SIG-M5 (cell line): ENCODE measurements around the gene PI4K2A.
A peak's percentile ranks its signal among the peaks of the same experiment; 100 is the strongest.

Experiments used
- DNase-seq: peaks from one replicate; lab custom pipeline; 2025; lab: John Stamatoyannopoulos, UW

PI4K2A gene

GRCh38 chr10:97707134-97707861 is 66.8 kb downstream of the PI4K2A start:
- no peak for DNase-seq

- no peak for DNase-seq
These were observed 67.7 kb downstream of the PI4K2A start for GRCh38 chr10:97708167-97708566.

- DNase-seq = no peak
These were observed 68.8 kb downstream of the PI4K2A start for GRCh38 chr10:97708976-97709946.

DNA sequence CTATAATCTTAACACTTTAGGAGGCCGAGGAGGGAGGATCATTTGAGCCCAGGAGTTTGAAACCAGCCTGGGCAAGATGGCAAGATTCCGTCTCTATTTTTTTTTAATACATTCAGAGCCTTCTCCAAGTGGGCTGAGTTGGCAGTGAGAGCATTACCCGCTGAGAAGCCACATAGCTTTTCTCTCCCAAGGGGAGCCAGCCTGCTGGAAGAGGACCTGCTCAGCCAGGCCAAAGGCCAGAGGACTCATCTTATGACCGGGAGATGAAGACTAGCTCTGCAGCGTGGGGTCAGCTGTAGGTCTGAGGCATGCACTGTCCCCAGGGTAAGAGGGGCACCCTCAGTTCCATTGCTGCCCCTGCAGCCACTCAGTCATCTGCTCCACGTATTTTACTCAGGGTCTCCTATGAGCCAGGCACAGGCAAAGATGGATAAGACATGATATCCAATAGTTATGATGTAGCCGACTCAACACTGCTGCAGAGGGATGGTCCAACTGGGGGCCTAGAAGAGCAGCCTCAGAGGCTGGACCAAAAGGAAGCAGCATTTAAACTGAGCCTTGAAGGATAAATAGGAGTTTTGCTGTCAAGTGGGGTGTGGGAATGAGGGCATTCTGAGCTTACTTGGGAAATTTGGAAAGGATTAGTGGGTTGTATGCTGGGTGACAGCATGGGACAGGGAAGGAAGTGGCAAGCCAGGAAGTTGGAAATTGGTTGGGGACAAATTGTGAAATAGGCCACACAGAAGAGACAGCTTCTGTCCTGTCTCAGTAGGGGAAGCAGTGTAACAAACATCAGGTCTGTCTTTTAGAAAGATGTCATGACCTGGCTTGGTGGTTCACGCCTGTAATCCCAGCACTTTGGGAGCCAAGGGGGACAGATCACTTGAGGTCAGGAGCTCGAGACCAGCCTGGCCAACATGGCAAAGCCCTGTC is 71.4 kb downstream of the PI4K2A start:
- no peak for DNase-seq

- no peak for DNase-seq
These were observed 72.9 kb downstream of the PI4K2A start, which contains the start of gene MARVELD1 for GRCh38 chr10:97713339-97713825. TSS of gene MARVELD1 (plus strand) at chr10:97713730. CDS start at chr10:97713877, 147 bp downstream.

- DNase-seq = no peak
These were observed 73.4 kb downstream of the PI4K2A start for GRCh38 chr10:97713826-97714400.

GRCh38 chr10:97714401-97715258 is 74.2 kb downstream of the PI4K2A start:
- DNase-seq = peak; percentile 54

GRCh38 chr10:97715259-97715874 is 74.9 kb downstream of the PI4K2A start:
- DNase-seq = no peak

DNA sequence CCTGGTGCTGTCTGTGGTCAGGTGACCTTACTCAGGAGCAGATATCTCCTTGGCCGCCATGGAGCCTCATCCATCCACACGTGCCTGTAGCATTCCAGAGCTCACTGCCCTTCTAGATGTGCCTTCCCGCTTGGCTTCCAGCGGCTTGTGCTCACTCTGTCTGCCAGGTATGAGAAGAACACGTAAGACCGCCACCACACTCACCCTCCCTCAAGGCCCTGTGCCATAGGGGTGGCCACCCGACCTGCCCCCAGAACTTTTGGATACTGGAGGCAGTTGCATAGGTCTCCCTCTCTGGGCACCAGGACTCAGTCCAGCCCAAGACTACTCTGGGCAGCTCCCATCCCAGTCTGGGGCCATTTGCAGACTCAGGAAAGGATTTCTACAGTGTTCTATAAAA is 77.2 kb downstream of the PI4K2A start:
- DNase-seq = no peak

DNA sequence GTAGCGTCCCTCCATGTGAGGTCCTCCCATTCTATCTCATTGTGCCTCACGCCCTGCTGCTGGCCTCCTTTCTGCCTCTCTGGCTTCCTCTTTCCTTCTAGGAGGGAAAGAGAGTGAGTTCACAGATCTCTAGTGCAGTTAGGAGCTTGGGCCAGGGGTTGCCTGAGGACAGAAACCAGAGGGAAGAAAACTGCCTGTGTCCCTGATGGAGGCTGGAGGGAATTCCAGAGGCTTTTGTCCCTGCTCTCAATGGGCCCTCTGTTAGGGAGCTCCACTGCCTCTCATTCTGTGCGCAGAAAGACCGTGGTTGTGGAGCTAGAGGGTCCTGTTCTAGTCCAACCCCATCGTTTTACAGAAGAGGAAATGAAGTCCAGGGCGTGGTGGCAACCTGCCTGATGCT is 77.7 kb downstream of the PI4K2A start:
- DNase-seq = no peak

GRCh38 chr10:97718659-97719142 is 78.2 kb downstream of the PI4K2A start:
- no peak for DNase-seq

GRCh38 chr10:97719602-97720001 is 79.1 kb downstream of the PI4K2A start:
- no peak for DNase-seq

GRCh38 chr10:97721871-97722780 is 81.7 kb downstream of the PI4K2A start:
- DNase-seq = no peak

DNA sequence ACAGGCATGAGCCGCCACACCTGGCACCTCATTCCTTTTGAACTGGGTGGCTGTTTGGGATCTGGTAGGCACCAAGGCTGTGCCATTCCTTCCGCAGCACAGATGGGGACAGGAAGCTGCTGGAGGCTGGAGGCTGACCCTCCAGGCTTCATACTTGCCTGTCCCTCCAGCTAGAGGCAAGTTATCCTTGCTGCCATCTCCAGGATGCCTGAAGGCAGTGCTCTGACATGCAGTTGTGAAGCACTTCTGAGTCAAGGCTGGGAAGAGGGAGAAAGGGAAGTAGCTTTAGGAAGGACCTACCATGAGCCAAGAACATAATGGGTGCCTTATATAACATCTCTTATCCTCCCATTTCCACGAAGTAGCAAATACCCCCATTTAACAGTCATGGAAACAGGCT is 82.5 kb downstream of the PI4K2A start:
- DNase-seq = no peak

GRCh38 chr10:97724341-97724941 is 84.0 kb downstream of the PI4K2A start:
- peak; percentile 32 for DNase-seq
